ENCODE data around the gene ODF2. TPM values are rescaled to one million over a fixed set of nuclear protein-coding genes. Genes with fewer than 3 reads are reported as not detected.

Gene ODF2
- total RNA-seq, 1 donor from 2014 or later, result 40.7 TPM

- Mint-ChIP-seq H3K27me3 (ENCODE audit: unreplicated experiment) (no peaks in the 10 kb centered on the region), H3K27ac (ENCODE audit: unreplicated experiment) (no peak overlapping the region), H3K4me3 (ENCODE audit: unreplicated experiment) (no peak overlapping the region), H3K4me1 (ENCODE audit: low read depth, unreplicated experiment) (peaks cover 7% of the 10 kb centered on the region), H3K36me3 (ENCODE audit: unreplicated experiment) (no peaks in the 10 kb centered on the region), H3K9me3 (ENCODE audit: unreplicated experiment) (no peaks in the 10 kb centered on the region)
- no peak for DNase-seq
- TF ChIP-seq CTCF (IDR thresholded peaks at IDR 0.05; ENCODE audit: partially characterized antibody, unreplicated experiment), result no peak
Measured at GRCh38 chr9:128416014-128416413, 39.8 kb upstream of the ODF2 start.

- no peaks in the 10 kb centered on the region for H3K9me3 Mint-ChIP-seq (ENCODE audit: unreplicated experiment)
- H3K4me1 Mint-ChIP-seq (ENCODE audit: low read depth, unreplicated experiment), result peaks cover 7% of the 10 kb centered on the region
- H3K27ac Mint-ChIP-seq (ENCODE audit: unreplicated experiment), result no peak overlapping the region
- no peaks in the 10 kb centered on the region for H3K27me3 Mint-ChIP-seq (ENCODE audit: unreplicated experiment)
- no peak overlapping the region for H3K4me3 Mint-ChIP-seq (ENCODE audit: unreplicated experiment)
- no peak for DNase-seq
- H3K36me3 Mint-ChIP-seq (ENCODE audit: unreplicated experiment), result no peaks in the 10 kb centered on the region
- TF ChIP-seq CTCF (IDR thresholded peaks at IDR 0.05; ENCODE audit: partially characterized antibody, unreplicated experiment), result no peak
Measured at GRCh38 chr9:128416432-128417019, 39.3 kb upstream of the ODF2 start.

- no peaks in the 10 kb centered on the region for H3K9me3 Mint-ChIP-seq (ENCODE audit: unreplicated experiment)
- peaks cover 7% of the 10 kb centered on the region for H3K4me1 Mint-ChIP-seq (ENCODE audit: low read depth, unreplicated experiment)
- H3K36me3 Mint-ChIP-seq (ENCODE audit: unreplicated experiment), result no peaks in the 10 kb centered on the region
- no peak overlapping the region for H3K27ac Mint-ChIP-seq (ENCODE audit: unreplicated experiment)
- TF ChIP-seq CTCF (IDR thresholded peaks at IDR 0.05; ENCODE audit: partially characterized antibody, unreplicated experiment), result no peak
- peaks cover 4% of the 10 kb centered on the region for H3K27me3 Mint-ChIP-seq (ENCODE audit: unreplicated experiment)
- no peak for DNase-seq
- peak overlapping the region; percentile 61 for H3K4me3 Mint-ChIP-seq (ENCODE audit: unreplicated experiment)
Measured at GRCh38 chr9:128419061-128419925, 36.5 kb upstream of the ODF2 start.

GRCh38 chr9:128420060-128420650, 35.7 kb upstream of the ODF2 start:
- no peaks in the 10 kb centered on the region for H3K36me3 Mint-ChIP-seq (ENCODE audit: unreplicated experiment)
- TF ChIP-seq CTCF (IDR thresholded peaks at IDR 0.05; ENCODE audit: partially characterized antibody, unreplicated experiment), result peak; percentile 79
- peak overlapping the region; percentile 61 for H3K4me3 Mint-ChIP-seq (ENCODE audit: unreplicated experiment)
- H3K27ac Mint-ChIP-seq (ENCODE audit: unreplicated experiment), result no peak overlapping the region
- H3K4me1 Mint-ChIP-seq (ENCODE audit: low read depth, unreplicated experiment), result peaks cover 7% of the 10 kb centered on the region
- no peaks in the 10 kb centered on the region for H3K9me3 Mint-ChIP-seq (ENCODE audit: unreplicated experiment)
- peak; percentile 83 for DNase-seq
- H3K27me3 Mint-ChIP-seq (ENCODE audit: unreplicated experiment), result peaks cover 4% of the 10 kb centered on the region
